ENCODE data around the gene SOCS1.
"Not testable (repeated sequence)": the region's sequence is repeated elsewhere in the genome, so short reads cannot be mapped to it uniquely, and the experiment has no call there.

GRCh38 chr16:11289696-11290095, 33.7 kb upstream of the SOCS1 start:
- not testable (repeated sequence) for TF ChIP-seq IRF2 (CRISPR knock-in tag; IDR thresholded peaks at IDR 0.05); GABPB1 (CRISPR knock-in tag; IDR thresholded peaks at IDR 0.05); PREB (CRISPR knock-in tag; IDR thresholded peaks at IDR 0.05); NCOR1 (IDR thresholded peaks at IDR 0.05); NR2C2 (CRISPR knock-in tag; IDR thresholded peaks at IDR 0.05); NR2C2 (tag; IDR thresholded peaks at IDR 0.05); NR2F6 (CRISPR knock-in tag; IDR thresholded peaks at IDR 0.05); POLR2G (IDR thresholded peaks at IDR 0.05; ENCODE audit: low read depth, low read length); ZNF274 (IDR thresholded peaks at IDR 0.05; ENCODE audit: borderline replicate concordance, low read depth, low read length); CBFA2T2 (conservative IDR thresholded peaks at IDR 0.05); SP1 (CRISPR knock-in tag; IDR thresholded peaks at IDR 0.05)

Measured in K562 (cell line).